Measurements from ENCODE around the gene ARHGAP36.

Gene ARHGAP36, protein sequence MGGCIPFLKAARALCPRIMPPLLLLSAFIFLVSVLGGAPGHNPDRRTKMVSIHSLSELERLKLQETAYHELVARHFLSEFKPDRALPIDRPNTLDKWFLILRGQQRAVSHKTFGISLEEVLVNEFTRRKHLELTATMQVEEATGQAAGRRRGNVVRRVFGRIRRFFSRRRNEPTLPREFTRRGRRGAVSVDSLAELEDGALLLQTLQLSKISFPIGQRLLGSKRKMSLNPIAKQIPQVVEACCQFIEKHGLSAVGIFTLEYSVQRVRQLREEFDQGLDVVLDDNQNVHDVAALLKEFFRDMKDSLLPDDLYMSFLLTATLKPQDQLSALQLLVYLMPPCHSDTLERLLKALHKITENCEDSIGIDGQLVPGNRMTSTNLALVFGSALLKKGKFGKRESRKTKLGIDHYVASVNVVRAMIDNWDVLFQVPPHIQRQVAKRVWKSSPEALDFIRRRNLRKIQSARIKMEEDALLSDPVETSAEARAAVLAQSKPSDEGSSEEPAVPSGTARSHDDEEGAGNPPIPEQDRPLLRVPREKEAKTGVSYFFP

DNA sequence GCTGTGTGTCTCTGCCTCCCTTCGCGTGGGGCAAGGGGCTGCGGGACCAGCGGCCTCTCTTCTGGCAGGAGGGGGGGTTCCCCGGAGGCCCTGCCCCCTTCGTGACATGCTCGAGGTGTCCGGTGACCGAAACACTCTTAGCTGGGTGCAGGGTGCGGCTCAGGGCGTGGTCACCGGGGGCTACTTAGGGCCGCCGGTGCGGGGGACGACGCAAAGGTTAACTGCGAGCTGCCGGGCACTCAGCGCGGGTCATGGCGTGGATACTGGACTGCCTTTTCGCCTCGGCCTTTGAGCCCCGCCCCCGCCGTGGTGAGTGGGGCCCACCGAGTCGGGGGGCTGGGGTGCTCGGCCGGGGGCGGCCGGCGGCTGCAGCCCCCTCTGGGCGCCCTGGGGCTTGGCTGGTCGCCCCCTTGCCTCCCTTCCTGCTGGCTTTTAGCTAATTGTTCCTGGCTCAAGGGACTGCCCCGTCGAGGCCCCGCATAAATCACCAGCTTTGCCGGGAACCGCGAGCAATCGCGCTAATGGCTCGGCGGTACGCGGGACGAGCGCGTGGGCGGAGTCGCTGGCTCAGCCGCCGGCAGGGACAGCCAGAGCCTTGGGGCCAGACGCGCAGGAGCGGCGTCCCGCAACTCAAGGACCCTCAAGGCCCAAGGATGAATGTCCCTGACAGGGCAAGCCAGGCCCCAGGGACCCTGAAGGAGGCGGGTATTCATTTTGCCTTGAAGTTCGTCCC lies at the start of gene ARHGAP36:
Gene ARHGAP36 (plus strand): TSS at position 211 of the 733 bp plus-strand sequence. CDS start 23,320 bp downstream, outside the sequence.
- H3K4me2 ChIP-seq: no peak within 1 kb of the TSS
- no peak within 1 kb of the TSS for H3K9ac ChIP-seq

DNA sequence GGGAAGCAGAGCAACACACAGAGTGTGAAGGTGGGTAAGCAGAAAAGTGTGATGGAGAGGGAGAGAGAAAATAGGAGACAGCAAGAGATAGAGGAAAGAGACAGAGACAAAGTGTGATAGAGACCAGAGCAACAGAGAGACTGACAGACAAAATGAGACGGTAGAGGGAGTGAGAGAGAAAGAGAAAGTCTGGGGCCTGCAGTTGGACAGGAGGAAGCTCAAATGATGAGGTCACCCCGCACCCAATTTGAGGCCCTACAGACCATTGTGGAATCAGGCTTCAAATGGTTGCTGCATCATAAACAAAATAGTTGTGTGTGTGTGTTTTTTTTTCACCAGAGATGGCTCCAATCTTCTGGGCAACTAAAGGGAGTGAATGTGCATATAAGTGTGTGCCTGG lies 48.0 kb upstream of the ARHGAP36 start:
- Histone ChIP-seq H3K4me2 (no peak overlapping the region), H3K4me1 (no peaks in the 10 kb centered on the region), H3K4me3 (no peak overlapping the region), H3K36me3 (no peaks in the 10 kb centered on the region), H3K9me3 (no peaks in the 10 kb centered on the region), H3K27me3 (peaks cover 80% of the 10 kb centered on the region), H3K27ac (no peak overlapping the region), H4K20me1 (no peaks in the 10 kb centered on the region; the same call in 1 of the 2 replicates), H3K9ac (no peak overlapping the region)
- no peak for TF ChIP-seq Cebpa-rat (IDR thresholded peaks at IDR 0.05)

More for the DNA sequence above, at the start of gene ARHGAP36:
- Histone ChIP-seq H3K36me3 (no peaks in the 10 kb centered on the region), H3K4me1 (no peaks in the 10 kb centered on the region), H3K27ac (no peak within 1 kb of the TSS), H3K4me3 (no peak within 1 kb of the TSS), H3K9me3 (no peaks in the 10 kb centered on the region), H3K27me3 (peaks cover 90% of the 10 kb centered on the region), H4K20me1 (peaks cover under 1% of the 10 kb centered on the region; the same call in 1 of the 2 replicates)
- TF ChIP-seq Cebpa-rat (IDR thresholded peaks at IDR 0.05): no peak

DNA sequence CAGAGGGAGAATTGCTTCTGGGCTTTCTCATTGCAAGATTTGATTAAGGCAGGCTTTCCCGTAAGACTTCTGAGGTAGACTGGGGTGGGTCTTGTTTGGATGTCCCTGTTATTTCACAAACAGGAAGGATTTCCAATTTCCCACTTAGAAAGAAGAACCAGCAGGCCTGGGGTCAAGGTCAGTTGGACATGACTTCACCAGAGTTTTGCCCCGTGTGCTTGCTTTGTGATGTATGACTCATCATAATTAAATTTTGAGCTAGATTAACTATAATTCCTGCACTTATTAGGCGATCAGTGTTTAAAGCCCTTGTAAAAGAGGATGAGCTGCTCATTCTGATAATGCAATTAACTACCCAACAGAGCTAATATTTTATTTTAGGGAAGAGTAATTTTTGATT lies 32.8 kb upstream of the ARHGAP36 start:
- no peak for TF ChIP-seq Cebpa-rat (IDR thresholded peaks at IDR 0.05)
- Histone ChIP-seq H3K9ac (no peak overlapping the region), H3K27me3 (peaks cover 89% of the 10 kb centered on the region), H3K9me3 (peaks cover 4% of the 10 kb centered on the region; the same call in 1 of the 2 replicates), H3K4me3 (no peak overlapping the region), H3K27ac (no peak overlapping the region), H4K20me1 (no peaks in the 10 kb centered on the region), H3K4me1 (no peaks in the 10 kb centered on the region), H3K36me3 (no peaks in the 10 kb centered on the region), H3K4me2 (no peak overlapping the region)

DNA sequence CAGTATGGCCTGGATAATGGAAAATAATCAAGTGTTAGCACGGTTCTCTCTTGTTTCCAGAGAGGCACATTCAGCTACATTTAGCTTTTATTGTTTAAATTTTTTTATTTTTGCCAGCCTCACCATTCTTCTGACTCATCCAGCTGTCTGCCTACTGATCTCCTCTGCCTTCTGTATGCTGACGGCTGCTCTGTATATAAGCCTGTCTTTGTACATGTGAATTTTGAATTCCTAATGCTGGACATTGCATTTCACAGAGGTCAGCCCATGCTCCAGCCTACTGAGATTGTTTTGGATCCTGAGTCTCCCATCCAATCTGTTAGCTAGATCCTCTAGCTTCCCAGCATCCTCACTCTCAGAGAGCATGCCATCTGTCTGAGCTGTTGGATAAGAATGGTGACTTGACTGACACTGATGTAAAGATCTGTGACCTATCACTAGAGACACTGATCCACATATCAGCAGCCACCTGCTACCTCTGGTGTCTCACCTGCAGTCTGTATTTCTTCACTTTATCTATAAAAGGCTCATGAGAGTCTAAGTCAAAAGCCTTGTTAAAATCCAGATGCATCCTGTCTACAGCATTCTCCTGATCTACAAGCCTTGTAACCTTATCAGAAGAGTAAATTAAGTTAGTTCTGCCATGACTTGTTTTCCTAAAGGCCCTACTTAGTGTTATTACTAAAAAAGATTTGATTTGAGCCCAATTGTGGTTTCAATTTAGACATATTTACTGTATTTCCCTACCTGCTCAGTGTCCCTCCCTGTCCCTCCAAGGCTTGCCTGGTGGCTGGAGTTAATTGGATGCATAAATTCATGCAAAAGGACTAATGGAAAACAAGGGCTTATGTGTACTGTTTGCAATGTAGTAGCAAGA lies 25.6 kb upstream of the ARHGAP36 start:
- no peak for TF ChIP-seq Cebpa-rat (IDR thresholded peaks at IDR 0.05)
- peaks cover 91% of the 10 kb centered on the region for H3K27me3 ChIP-seq
- H3K4me3 ChIP-seq: no peak overlapping the region
- no peak overlapping the region for H3K27ac ChIP-seq
- no peaks in the 10 kb centered on the region for H3K36me3 ChIP-seq
- H3K4me2 ChIP-seq: no peak overlapping the region
- no peaks in the 10 kb centered on the region; the same call in 1 of the 2 replicates for H4K20me1 ChIP-seq
- no peaks in the 10 kb centered on the region for H3K9me3 ChIP-seq
- H3K4me1 ChIP-seq: no peaks in the 10 kb centered on the region
- no peak overlapping the region for H3K9ac ChIP-seq

DNA sequence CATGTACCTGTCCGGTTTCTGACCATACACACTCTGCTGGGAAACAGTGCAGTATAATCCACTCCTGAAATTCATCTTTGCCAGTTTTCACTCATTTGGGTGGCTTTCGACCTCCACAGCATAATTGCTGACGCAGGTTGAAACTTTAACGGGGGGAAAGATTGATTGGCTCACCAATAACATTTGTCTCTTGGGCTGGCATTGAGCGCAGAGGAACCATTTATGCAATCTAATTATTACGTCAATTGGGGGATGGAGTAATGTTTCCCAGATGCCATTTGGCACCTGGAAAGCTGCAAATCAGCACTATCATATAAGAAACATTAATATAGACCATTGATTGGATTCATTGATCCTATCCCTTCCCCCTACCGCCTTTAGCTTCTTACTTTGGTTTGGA lies 24.1 kb upstream of the ARHGAP36 start:
- Histone ChIP-seq H3K4me2 (no peak overlapping the region), H3K36me3 (no peaks in the 10 kb centered on the region), H3K9me3 (no peaks in the 10 kb centered on the region), H3K27ac (no peak overlapping the region), H3K4me1 (no peaks in the 10 kb centered on the region), H3K27me3 (peaks cover 87% of the 10 kb centered on the region), H3K9ac (no peak overlapping the region), H4K20me1 (no peaks in the 10 kb centered on the region; the same call in 1 of the 2 replicates), H3K4me3 (no peak overlapping the region)
- no peak for TF ChIP-seq Cebpa-rat (IDR thresholded peaks at IDR 0.05)

DNA sequence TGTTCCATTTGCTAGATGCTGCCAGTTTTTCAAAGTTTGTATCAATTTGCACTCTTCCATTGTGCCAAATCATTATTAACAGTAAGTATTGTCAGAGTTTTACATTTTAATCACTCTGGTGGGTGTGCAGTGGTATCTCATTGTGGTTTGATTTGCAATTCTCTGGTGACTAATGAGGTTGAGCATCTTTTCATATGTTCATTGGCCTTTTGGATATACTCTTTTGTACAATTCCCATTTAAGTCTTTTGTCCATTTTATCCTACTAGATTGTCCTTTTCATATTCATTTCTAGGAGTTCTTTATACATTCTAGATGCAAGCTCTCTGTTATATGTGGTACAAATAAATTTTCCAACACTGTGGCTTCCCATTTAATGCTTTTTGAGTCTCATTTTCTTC lies 17.4 kb upstream of the ARHGAP36 start:
- H4K20me1 ChIP-seq: peaks cover 4% of the 10 kb centered on the region; the same call in 1 of the 2 replicates
- H3K27me3 ChIP-seq: peaks cover 92% of the 10 kb centered on the region
- H3K4me2 ChIP-seq: no peak overlapping the region
- H3K4me3 ChIP-seq: no peak overlapping the region
- no peaks in the 10 kb centered on the region for H3K9me3 ChIP-seq
- no peaks in the 10 kb centered on the region for H3K4me1 ChIP-seq
- no peak overlapping the region for H3K27ac ChIP-seq
- TF ChIP-seq Cebpa-rat (IDR thresholded peaks at IDR 0.05): no peak
- H3K36me3 ChIP-seq: no peaks in the 10 kb centered on the region
- H3K9ac ChIP-seq: no peak overlapping the region

DNA sequence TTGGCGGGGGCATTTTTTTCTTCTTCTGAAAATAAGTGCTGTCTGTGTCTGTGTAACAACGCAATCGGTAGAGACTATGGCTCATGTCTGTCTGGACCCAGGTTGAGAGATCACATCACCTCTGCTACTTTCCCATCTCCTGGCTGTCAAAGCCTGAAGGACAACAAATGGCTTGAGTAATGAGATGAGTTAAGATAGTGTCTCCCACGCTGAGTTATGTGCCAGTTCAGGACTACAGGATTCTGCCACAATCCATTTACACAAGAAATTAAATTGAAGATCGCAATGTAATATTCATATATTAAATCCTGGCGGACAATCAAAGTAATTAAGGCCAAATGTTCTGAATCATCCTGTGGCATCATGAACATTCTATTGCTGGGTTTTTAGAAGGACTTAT lies 16.5 kb upstream of the ARHGAP36 start:
- H3K4me2 ChIP-seq: no peak overlapping the region
- H3K9ac ChIP-seq: no peak overlapping the region
- H3K4me3 ChIP-seq: no peak overlapping the region
- no peaks in the 10 kb centered on the region for H3K4me1 ChIP-seq
- no peak overlapping the region for H3K27ac ChIP-seq
- H3K27me3 ChIP-seq: peaks cover 92% of the 10 kb centered on the region
- no peaks in the 10 kb centered on the region for H3K9me3 ChIP-seq
- no peaks in the 10 kb centered on the region for H3K36me3 ChIP-seq
- H4K20me1 ChIP-seq: peaks cover 4% of the 10 kb centered on the region; the same call in 1 of the 2 replicates
- no peak for TF ChIP-seq Cebpa-rat (IDR thresholded peaks at IDR 0.05)

DNA sequence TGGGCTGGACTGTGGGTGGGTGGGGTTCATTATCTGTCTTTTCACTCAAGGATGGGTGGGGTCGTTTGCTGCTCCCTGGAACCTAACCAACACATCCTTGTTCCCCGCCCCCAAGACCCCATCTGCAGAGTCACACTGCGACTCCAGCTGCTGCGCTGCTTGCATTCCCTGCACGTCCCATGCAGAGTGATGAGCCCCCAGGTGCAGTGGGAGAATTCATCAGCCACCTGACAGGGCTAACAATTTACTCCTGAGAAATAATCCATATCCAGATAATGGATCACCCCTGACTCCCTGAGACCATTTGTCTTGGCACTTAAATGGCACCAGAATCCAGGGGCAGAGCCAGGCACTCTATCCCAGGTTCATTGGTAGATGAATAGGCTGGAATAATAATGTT lies 12.4 kb upstream of the ARHGAP36 start:
- H3K4me2 ChIP-seq: no peak overlapping the region
- H3K36me3 ChIP-seq: no peaks in the 10 kb centered on the region
- H4K20me1 ChIP-seq: peaks cover 4% of the 10 kb centered on the region; the same call in 1 of the 2 replicates
- no peaks in the 10 kb centered on the region for H3K4me1 ChIP-seq
- no peak for TF ChIP-seq Cebpa-rat (IDR thresholded peaks at IDR 0.05)
- peaks cover 99% of the 10 kb centered on the region for H3K27me3 ChIP-seq
- no peaks in the 10 kb centered on the region for H3K9me3 ChIP-seq
- H3K4me3 ChIP-seq: no peak overlapping the region
- H3K9ac ChIP-seq: no peak overlapping the region
- no peak overlapping the region for H3K27ac ChIP-seq

DNA sequence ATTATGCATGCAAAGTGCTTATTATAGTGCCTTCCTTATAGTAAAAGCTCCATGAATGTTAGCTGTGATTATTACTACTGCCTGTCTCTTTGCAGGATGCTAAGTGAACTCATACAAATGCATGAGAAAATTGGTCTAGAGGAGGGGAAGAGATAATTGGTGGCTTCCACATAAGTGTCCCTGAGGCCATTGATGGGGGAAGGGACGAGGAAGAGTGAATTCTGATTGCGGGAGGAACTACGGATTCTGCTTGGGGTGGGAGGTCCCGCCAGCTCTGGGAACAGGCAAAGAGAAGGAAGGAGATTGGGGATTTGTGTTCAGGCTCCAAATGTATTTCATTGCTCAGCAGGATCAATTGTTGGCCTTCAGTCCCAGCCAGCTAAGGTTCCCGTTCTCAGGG lies 11.6 kb upstream of the ARHGAP36 start:
- H3K4me1 ChIP-seq: no peaks in the 10 kb centered on the region
- no peak overlapping the region for H3K9ac ChIP-seq
- H3K9me3 ChIP-seq: no peaks in the 10 kb centered on the region
- H3K36me3 ChIP-seq: no peaks in the 10 kb centered on the region
- no peak for TF ChIP-seq Cebpa-rat (IDR thresholded peaks at IDR 0.05)
- H4K20me1 ChIP-seq: peaks cover 4% of the 10 kb centered on the region; the same call in 1 of the 2 replicates
- H3K4me3 ChIP-seq: no peak overlapping the region
- H3K4me2 ChIP-seq: no peak overlapping the region
- H3K27ac ChIP-seq: no peak overlapping the region
- peaks cover 97% of the 10 kb centered on the region for H3K27me3 ChIP-seq
